T-cell (primary cell): ENCODE measurements around the gene GUCA1C. TPM values are rescaled to one million over a fixed set of nuclear protein-coding genes. Genes with fewer than 3 reads are reported as not detected.

Experiments
- ATAC-seq, 4 experiments: fragments of 200-7000 bp in 3 of 4; fragments of 150-1000 bp in 1 of 4; cut with Tn5 transposase; replicated peaks in 1 of 4; 1 replicate in 3 of 4; 2 replicates in 1 of 4; pipeline ENCODE4 v1.10.0; 2021; ENCODE audit warnings: moderate library complexity in 3 of 4, mild to moderate bottlenecking in 2 of 4, moderate number of reproducible peaks in 1 of 4
- CTCF ChIA-PET, 2 donors: fragments of 300-600 bp; sonication (Branson Sonifier 250); formaldehyde crosslinking; loops; one replicate each; lab custom pipeline; 2022; ENCODE audit warnings: antibody characterized with exemption in 2 of 2; lab: Charles Lee
- POLR2A ChIA-PET, 2 donors: fragments of 300-600 bp; sonication (Branson Sonifier 250); formaldehyde crosslinking; loops; one replicate each; lab custom pipeline; 2022; ENCODE audit warnings: antibody characterized with exemption in 2 of 2; lab: Charles Lee
- DNase-seq, 35 experiments: peaks; one replicate each; pipeline versions ENCODE4 v3.0.0 to v3.0.0-alpha.2; 2013 to 2023
- H3K27ac ChIP-seq: one replicate; pipeline ENCODE4 v1.5.1; 2013; ENCODE audit warnings: low read length
- H3K27me3 ChIP-seq, 2 experiments: replicated peaks in 1 of 2; 1 replicate in 1 of 2; 2 replicates in 1 of 2; pipeline versions ENCODE4 v1.6.1 to v1.7.0; 2013; ENCODE audit warnings: low read length in 1 of 2, mixed read lengths in 1 of 2; ENCODE audit not compliant: control insufficient read depth in 2 of 2, insufficient read depth in 2 of 2; ENCODE audit errors: extremely low read depth in 1 of 2
- H3K36me3 ChIP-seq, 2 donors: 1 replicate in 1 of 2; 2 replicates in 1 of 2; pipeline versions ENCODE4 v1.6.1 to v1.7.0; 2013; ENCODE audit warnings: low read length in 1 of 2; ENCODE audit not compliant: control insufficient read depth in 2 of 2, insufficient read depth in 1 of 2; ENCODE audit errors: extremely low read depth in 1 of 2
- H3K4me1 ChIP-seq, 2 experiments: 1 replicate in 1 of 2; 2 replicates in 1 of 2; pipeline versions ENCODE4 v1.6.1 to v1.7.0; 2013; ENCODE audit warnings: low read length in 2 of 2, mixed read lengths in 1 of 2; ENCODE audit not compliant: insufficient read depth in 2 of 2, control insufficient read depth in 1 of 2; ENCODE audit errors: extremely low read depth in 1 of 2
- H3K4me3 ChIP-seq, 2 donors: 1 replicate in 1 of 2; 2 replicates in 1 of 2; pipeline versions ENCODE4 v1.5.1 to v1.7.0; 2013; ENCODE audit warnings: mild to moderate bottlenecking in 2 of 2, low read length in 1 of 2, moderate library complexity in 1 of 2; ENCODE audit not compliant: control insufficient read depth in 1 of 2; ENCODE audit errors: extremely low read depth in 1 of 2
- H3K9me3 ChIP-seq: 2 replicates; pipeline ENCODE4 v1.7.0; 2013
- H3K27ac Mint-ChIP-seq, 2 donors: one replicate each; pipeline ENCODE4 v1.8.0; 2020 to 2021; ENCODE audit warnings: mild to moderate bottlenecking in 2 of 2, mixed read lengths in 2 of 2
- H3K27me3 Mint-ChIP-seq, 2 donors: one replicate each; pipeline ENCODE4 v1.8.0; 2021 to 2022; ENCODE audit warnings: mixed read lengths in 2 of 2
- H3K36me3 Mint-ChIP-seq: one replicate; pipeline ENCODE4 v1.8.0; 2021; ENCODE audit warnings: mixed read lengths
- H3K4me1 Mint-ChIP-seq, 3 donors: one replicate each; pipeline ENCODE4 v1.8.0; 2020 to 2022; ENCODE audit warnings: mixed read lengths in 3 of 3, mild to moderate bottlenecking in 1 of 3
- H3K4me3 Mint-ChIP-seq, 3 donors: one replicate each; pipeline ENCODE4 v1.8.0; 2020 to 2022; ENCODE audit warnings: mild to moderate bottlenecking in 3 of 3, mixed read lengths in 3 of 3, moderate library complexity in 3 of 3
- H3K9me3 Mint-ChIP-seq, 3 donors: one replicate each; pipeline ENCODE4 v1.8.0; 2020 to 2022; ENCODE audit warnings: mixed read lengths in 3 of 3
- WGBS: methylation state at CpG from one replicate; pipeline ENCODE4 v1.1.5; 2013; ENCODE audit warnings: missing lambda C conversion rate; ENCODE audit not compliant: insufficient coverage; 5-methylcytosine and 5-hydroxymethylcytosine counted together
- total RNA-seq, 35 experiments: library from RNA in 6 of 35; stranded (reverse) in 6 of 35; fragments of 120-200 nt in 1 of 35; gene quantifications; one replicate each; pipeline versions ENCODE4 v1.2.1 to v1.2.4 and lab custom pipeline; 2013 to 2026

Gene GUCA1C
- total RNA-seq, 5 donors from 2014 or later (not counting 1 experiment from before 2014, with no cell fraction given) = not detected

- peaks cover 0 to 5% (median 4%) of the 10 kb centered on the region in 3 donors for H3K9me3 Mint-ChIP-seq
- Histone ChIP-seq H3K9me3 (no peaks in the 10 kb centered on the region), H3K27ac (no peak overlapping the region), H3K27me3 (no peaks in the 10 kb centered on the region), H3K4me3 (no peak overlapping the region), H3K36me3 (no peaks in the 10 kb centered on the region), H3K4me1 (no peaks in the 10 kb centered on the region)
- ATAC-seq (no peak), DNase-seq (no peak)
- H3K4me3 Mint-ChIP-seq = no peak overlapping the region
- no peaks in the 10 kb centered on the region for H3K36me3 Mint-ChIP-seq
- ChIA-PET CTCF (interaction anchor here in 1 of 2 donors (0.6 kb wide), 1 partner anchor 1292 kb away, joined by 3 read pairs; no protein-coding TSS in a partner anchor), POLR2A (interaction anchor here in 1 of 2 donors (0.6 kb wide), 1 partner anchor 210 kb away, joined by 3 read pairs; no protein-coding TSS in a partner anchor)
- H3K27me3 Mint-ChIP-seq = no peaks in the 10 kb centered on the region
- peaks cover 10 to 13% (median 12%) of the 10 kb centered on the region in 3 donors for H3K4me1 Mint-ChIP-seq
- no peak overlapping the region for H3K27ac Mint-ChIP-seq
Measured at GRCh38 chr3:108882762-108883161, 70.9 kb downstream of the GUCA1C start.

GRCh38 chr3:108879915-108880314, 73.8 kb downstream of the GUCA1C start:
- Histone ChIP-seq H3K4me1 (no peaks in the 10 kb centered on the region), H3K27me3 (no peaks in the 10 kb centered on the region), H3K27ac (no peak overlapping the region), H3K9me3 (no peaks in the 10 kb centered on the region), H3K4me3 (no peak overlapping the region), H3K36me3 (no peaks in the 10 kb centered on the region)
- H3K36me3 Mint-ChIP-seq = no peaks in the 10 kb centered on the region
- H3K4me1 Mint-ChIP-seq = peaks cover 10 to 13% (median 13%) of the 10 kb centered on the region in 3 donors
- H3K27ac Mint-ChIP-seq = no peak overlapping the region
- peaks cover 0 to 5% (median 4%) of the 10 kb centered on the region in 3 donors for H3K9me3 Mint-ChIP-seq
- 83% methylated on average over 1 of the region's 8 CpGs for WGBS
- no peaks in the 10 kb centered on the region for H3K27me3 Mint-ChIP-seq
- DNase-seq = no peak
- ChIA-PET CTCF (no interaction called here), POLR2A (no interaction called here)
- ATAC-seq = no peak
- no peak overlapping the region for H3K4me3 Mint-ChIP-seq

GRCh38 chr3:108877901-108878300, 75.8 kb downstream of the GUCA1C start:
- Mint-ChIP-seq H3K9me3 (peaks cover 0 to 5% (median 4%) of the 10 kb centered on the region in 3 donors), H3K36me3 (peaks cover 9% of the 10 kb centered on the region), H3K4me3 (no peak overlapping the region), H3K27ac (no peak overlapping the region), H3K27me3 (no peaks in the 10 kb centered on the region), H3K4me1 (peaks cover 0 to 4% (median 0%) of the 10 kb centered on the region in 3 donors)
- H3K27me3 ChIP-seq = no peaks in the 10 kb centered on the region
- peaks cover 0 to 3% of the 10 kb centered on the region in 2 donors for H3K36me3 ChIP-seq
- CTCF ChIA-PET = no interaction called here
- DNase-seq = no peak
- WGBS = no CpG with 5 or more reads among the region's 1 CpG
- H3K4me1 ChIP-seq = no peaks in the 10 kb centered on the region
- H3K4me3 ChIP-seq = no peak overlapping the region
- POLR2A ChIA-PET = no interaction called here
- ATAC-seq = no peak
- H3K27ac ChIP-seq = no peak overlapping the region
- no peaks in the 10 kb centered on the region for H3K9me3 ChIP-seq

- Mint-ChIP-seq H3K9me3 (peaks cover 4 to 14% (median 5%) of the 10 kb centered on the region in 3 donors), H3K27me3 (no peaks in the 10 kb centered on the region), H3K27ac (peak overlapping the region; percentile 87 to 93), H3K4me3 (no peak overlapping the region), H3K36me3 (peaks cover 68% of the 10 kb centered on the region), H3K4me1 (peaks cover 33 to 49% (median 42%) of the 10 kb centered on the region in 3 donors)
- peaks cover 3 to 15% of the 10 kb centered on the region in 2 donors for H3K36me3 ChIP-seq
- ATAC-seq = no peak
- ChIA-PET CTCF (no interaction called here), POLR2A (no interaction called here)
- 96% methylated on average over 6 of the region's 6 CpGs for WGBS
- no peaks in the 10 kb centered on the region for H3K9me3 ChIP-seq
- H3K4me1 ChIP-seq = peaks cover 5 to 10% of the 10 kb centered on the region in 2 experiments
- no peaks in the 10 kb centered on the region for H3K27me3 ChIP-seq
- no peak overlapping the region for H3K4me3 ChIP-seq
- DNase-seq = no peak
- H3K27ac ChIP-seq = peak overlapping the region; percentile 75
Measured at GRCh38 chr3:108863799-108864135, 89.9 kb downstream of the GUCA1C start.

GRCh38 chr3:108862865-108863798, 90.5 kb downstream of the GUCA1C start:
- Mint-ChIP-seq H3K9me3 (peaks cover 5 to 19% (median 8%) of the 10 kb centered on the region in 3 donors), H3K4me3 (peak overlapping the region in 1 of 3 donors; percentile 32), H3K36me3 (peaks cover 74% of the 10 kb centered on the region), H3K27me3 (no peaks in the 10 kb centered on the region), H3K27ac (peak overlapping the region; percentile 87 to 93), H3K4me1 (peaks cover 33 to 55% (median 46%) of the 10 kb centered on the region in 3 donors)
- Histone ChIP-seq H3K4me3 (no peak overlapping the region), H3K27ac (peak overlapping the region; percentile 75), H3K27me3 (no peaks in the 10 kb centered on the region), H3K9me3 (no peaks in the 10 kb centered on the region), H3K36me3 (peaks cover 3 to 18% of the 10 kb centered on the region in 2 donors), H3K4me1 (peaks cover 5 to 10% of the 10 kb centered on the region in 2 experiments)
- ChIA-PET CTCF (no interaction called here), POLR2A (interaction anchor here in 1 of 2 donors (0.6 to 0.7 kb wide), 2 partner anchors 14 to 410 kb away, joined by 3 read pairs; no protein-coding TSS in a partner anchor)
- DNase-seq (peak in 28 of 35 experiments; percentile 2 to 44 (median 10)), ATAC-seq (peak; percentile 52 to 78 (median 76))
- WGBS = no CpG with 5 or more reads among the region's 7 CpGs

GRCh38 chr3:108861401-108861800, 92.3 kb downstream of the GUCA1C start:
- WGBS = no CpG with 5 or more reads among the region's 1 CpG
- Mint-ChIP-seq H3K9me3 (peaks cover 5 to 19% (median 8%) of the 10 kb centered on the region in 3 donors), H3K4me1 (peaks cover 39 to 63% (median 54%) of the 10 kb centered on the region in 3 donors), H3K27ac (peak overlapping the region; percentile 87 to 93), H3K27me3 (no peaks in the 10 kb centered on the region), H3K36me3 (peaks cover 80% of the 10 kb centered on the region), H3K4me3 (no peak overlapping the region)
- Histone ChIP-seq H3K27ac (peak overlapping the region; percentile 52), H3K36me3 (peaks cover 3 to 32% of the 10 kb centered on the region in 2 donors), H3K4me3 (no peak overlapping the region), H3K4me1 (peaks cover 5 to 10% of the 10 kb centered on the region in 2 experiments), H3K9me3 (no peaks in the 10 kb centered on the region), H3K27me3 (no peaks in the 10 kb centered on the region)
- ChIA-PET CTCF (no interaction called here), POLR2A (no interaction called here)
- ATAC-seq (no peak), DNase-seq (no peak)
